HepG2 (cell line): ENCODE data around the gene CSKMT.

Experiments used
- CHCHD3 ChIP-seq: sonication (generic); formaldehyde crosslinking; IDR thresholded peaks from 2 replicates; pipeline ENCODE4 v1.8.0; 2022; ENCODE audit warnings: mild to moderate bottlenecking, missing genetic modification reagents, moderate library complexity
- GABPA ChIP-seq, 2 experiments: IDR thresholded peaks; 2 replicates each; pipeline ENCODE4 v1.6.1; 2011 to 2016; ENCODE audit warnings: low read depth in 2 of 2, low read length in 1 of 2, missing biosample characterization in 1 of 2, missing genetic modification characterization in 1 of 2
- HNRNPH1 ChIP-seq: fragments of 200-400 bp; formaldehyde crosslinking; optimal IDR thresholded peaks from 2 replicates; pipeline ENCODE3; 2017; ENCODE audit warnings: mild to moderate bottlenecking, low read depth, low read length
- SETDB1 ChIP-seq: sonication (generic); formaldehyde crosslinking; IDR thresholded peaks from 2 replicates; pipeline ENCODE4 v1.5.1; 2020; ENCODE audit warnings: missing genetic modification reagents, mild to moderate bottlenecking, borderline replicate concordance
- TEAD2 ChIP-seq: sonication (generic); formaldehyde crosslinking; IDR thresholded peaks from 2 replicates; pipeline ENCODE4 v1.9.0; 2021; ENCODE audit warnings: missing genetic modification reagents
- ZBTB21 ChIP-seq: sonication (generic); formaldehyde crosslinking; IDR thresholded peaks from 2 replicates; pipeline ENCODE4 v1.4.0; 2020; ENCODE audit warnings: missing genetic modification reagents
- ZSCAN29 ChIP-seq: sonication (generic); formaldehyde crosslinking; conservative IDR thresholded peaks from 2 replicates; pipeline ENCODE4 v1.4.0; 2020; ENCODE audit warnings: mild to moderate bottlenecking, missing genetic modification reagents
- TF ChIP-seq, protein P1 (sequence below): sonication (generic); formaldehyde crosslinking; IDR thresholded peaks from 2 replicates; pipeline ENCODE4 v1.4.0; 2020; ENCODE audit warnings: low read depth, missing genetic modification reagents
- TF ChIP-seq, protein P2 (sequence below): sonication (generic); formaldehyde crosslinking; IDR thresholded peaks from 2 replicates; pipeline ENCODE4 v1.5.0; 2020; ENCODE audit warnings: missing genetic modification reagents
- TF ChIP-seq, protein P3 (sequence below): sonication (generic); formaldehyde crosslinking; IDR thresholded peaks from 2 replicates; pipeline ENCODE4 v1.5.1; 2020; ENCODE audit warnings: mild to moderate bottlenecking, missing genetic modification reagents
- TF ChIP-seq, protein P4 (sequence below): sonication (generic); formaldehyde crosslinking; conservative IDR thresholded peaks from 2 replicates; pipeline ENCODE4 v1.4.0; 2020; ENCODE audit warnings: missing genetic modification reagents
- TF ChIP-seq, protein P5 (sequence below): sonication (generic); formaldehyde crosslinking; conservative IDR thresholded peaks from 2 replicates; pipeline ENCODE4 v1.4.0; 2020; ENCODE audit warnings: missing genetic modification reagents
- TF ChIP-seq, protein P6 (sequence below): sonication (generic); formaldehyde crosslinking; IDR thresholded peaks from 2 replicates; pipeline ENCODE4 v1.4.0; 2020; ENCODE audit warnings: missing genetic modification reagents
- TF ChIP-seq, protein P7 (sequence below): sonication (generic); formaldehyde crosslinking; conservative IDR thresholded peaks from 2 replicates; pipeline ENCODE4 v1.8.1; 2023; ENCODE audit warnings: missing genetic modification reagents

DNA sequence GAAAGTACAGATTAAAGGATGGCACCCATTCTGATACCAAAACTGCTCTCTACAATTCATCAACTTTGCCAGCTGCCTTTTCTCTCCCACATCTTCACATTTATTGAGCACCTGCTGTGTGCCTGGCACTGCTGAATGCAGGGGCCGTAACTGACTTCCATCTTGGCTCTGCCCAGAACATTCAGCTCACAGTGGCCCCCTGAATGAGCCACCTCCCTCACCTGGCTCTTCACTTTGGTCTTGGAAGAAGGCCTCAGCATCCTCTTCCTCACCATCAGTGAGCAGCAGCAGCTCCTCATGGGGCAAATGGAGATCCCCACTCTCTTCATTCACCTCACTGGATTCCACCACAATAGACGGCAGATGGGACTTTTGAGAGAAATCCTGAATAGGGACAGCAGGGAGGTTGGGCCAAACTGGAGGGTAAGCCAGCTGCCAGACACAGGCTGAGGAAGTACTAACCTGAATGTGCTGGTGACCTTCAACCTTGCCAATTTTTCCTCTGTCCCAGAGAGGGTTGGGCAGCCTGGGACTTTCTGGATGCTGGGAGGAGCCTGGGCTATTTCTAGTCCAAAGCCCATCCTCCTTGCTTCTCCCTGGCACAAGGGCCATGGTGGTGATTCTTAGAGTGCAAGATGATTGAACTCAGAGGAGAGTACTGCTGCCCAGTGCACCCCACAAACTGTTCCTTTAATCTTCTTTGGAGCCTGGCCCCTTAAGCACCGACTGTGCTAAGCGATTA is 4.5 kb downstream of the CSKMT start:
- TF ChIP-seq CHCHD3 (CRISPR knock-in tag): no peak
- TF ChIP-seq, protein P1, sequence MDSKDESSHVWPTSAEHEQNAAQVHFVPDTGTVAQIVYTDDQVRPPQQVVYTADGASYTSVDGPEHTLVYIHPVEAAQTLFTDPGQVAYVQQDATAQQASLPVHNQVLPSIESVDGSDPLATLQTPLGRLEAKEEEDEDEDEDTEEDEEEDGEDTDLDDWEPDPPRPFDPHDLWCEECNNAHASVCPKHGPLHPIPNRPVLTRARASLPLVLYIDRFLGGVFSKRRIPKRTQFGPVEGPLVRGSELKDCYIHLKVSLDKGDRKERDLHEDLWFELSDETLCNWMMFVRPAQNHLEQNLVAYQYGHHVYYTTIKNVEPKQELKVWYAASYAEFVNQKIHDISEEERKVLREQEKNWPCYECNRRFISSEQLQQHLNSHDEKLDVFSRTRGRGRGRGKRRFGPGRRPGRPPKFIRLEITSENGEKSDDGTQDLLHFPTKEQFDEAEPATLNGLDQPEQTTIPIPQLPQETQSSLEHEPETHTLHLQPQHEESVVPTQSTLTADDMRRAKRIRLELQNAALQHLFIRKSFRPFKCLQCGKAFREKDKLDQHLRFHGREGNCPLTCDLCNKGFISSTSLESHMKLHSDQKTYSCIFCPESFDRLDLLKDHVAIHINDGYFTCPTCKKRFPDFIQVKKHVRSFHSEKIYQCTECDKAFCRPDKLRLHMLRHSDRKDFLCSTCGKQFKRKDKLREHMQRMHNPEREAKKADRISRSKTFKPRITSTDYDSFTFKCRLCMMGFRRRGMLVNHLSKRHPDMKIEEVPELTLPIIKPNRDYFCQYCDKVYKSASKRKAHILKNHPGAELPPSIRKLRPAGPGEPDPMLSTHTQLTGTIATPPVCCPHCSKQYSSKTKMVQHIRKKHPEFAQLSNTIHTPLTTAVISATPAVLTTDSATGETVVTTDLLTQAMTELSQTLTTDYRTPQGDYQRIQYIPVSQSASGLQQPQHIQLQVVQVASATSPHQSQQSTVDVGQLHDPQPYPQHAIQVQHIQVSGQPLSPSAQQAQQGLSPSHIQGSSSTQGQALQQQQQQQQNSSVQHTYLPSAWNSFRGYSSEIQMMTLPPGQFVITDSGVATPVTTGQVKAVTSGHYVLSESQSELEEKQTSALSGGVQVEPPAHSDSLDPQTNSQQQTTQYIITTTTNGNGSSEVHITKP (CRISPR knock-in tag): no peak
- no peak for TF ChIP-seq TEAD2 (CRISPR knock-in tag)
- TF ChIP-seq, protein P2, sequence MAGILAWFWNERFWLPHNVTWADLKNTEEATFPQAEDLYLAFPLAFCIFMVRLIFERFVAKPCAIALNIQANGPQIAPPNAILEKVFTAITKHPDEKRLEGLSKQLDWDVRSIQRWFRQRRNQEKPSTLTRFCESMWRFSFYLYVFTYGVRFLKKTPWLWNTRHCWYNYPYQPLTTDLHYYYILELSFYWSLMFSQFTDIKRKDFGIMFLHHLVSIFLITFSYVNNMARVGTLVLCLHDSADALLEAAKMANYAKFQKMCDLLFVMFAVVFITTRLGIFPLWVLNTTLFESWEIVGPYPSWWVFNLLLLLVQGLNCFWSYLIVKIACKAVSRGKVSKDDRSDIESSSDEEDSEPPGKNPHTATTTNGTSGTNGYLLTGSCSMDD (CRISPR knock-in tag): no peak
- TF ChIP-seq, protein P3, sequence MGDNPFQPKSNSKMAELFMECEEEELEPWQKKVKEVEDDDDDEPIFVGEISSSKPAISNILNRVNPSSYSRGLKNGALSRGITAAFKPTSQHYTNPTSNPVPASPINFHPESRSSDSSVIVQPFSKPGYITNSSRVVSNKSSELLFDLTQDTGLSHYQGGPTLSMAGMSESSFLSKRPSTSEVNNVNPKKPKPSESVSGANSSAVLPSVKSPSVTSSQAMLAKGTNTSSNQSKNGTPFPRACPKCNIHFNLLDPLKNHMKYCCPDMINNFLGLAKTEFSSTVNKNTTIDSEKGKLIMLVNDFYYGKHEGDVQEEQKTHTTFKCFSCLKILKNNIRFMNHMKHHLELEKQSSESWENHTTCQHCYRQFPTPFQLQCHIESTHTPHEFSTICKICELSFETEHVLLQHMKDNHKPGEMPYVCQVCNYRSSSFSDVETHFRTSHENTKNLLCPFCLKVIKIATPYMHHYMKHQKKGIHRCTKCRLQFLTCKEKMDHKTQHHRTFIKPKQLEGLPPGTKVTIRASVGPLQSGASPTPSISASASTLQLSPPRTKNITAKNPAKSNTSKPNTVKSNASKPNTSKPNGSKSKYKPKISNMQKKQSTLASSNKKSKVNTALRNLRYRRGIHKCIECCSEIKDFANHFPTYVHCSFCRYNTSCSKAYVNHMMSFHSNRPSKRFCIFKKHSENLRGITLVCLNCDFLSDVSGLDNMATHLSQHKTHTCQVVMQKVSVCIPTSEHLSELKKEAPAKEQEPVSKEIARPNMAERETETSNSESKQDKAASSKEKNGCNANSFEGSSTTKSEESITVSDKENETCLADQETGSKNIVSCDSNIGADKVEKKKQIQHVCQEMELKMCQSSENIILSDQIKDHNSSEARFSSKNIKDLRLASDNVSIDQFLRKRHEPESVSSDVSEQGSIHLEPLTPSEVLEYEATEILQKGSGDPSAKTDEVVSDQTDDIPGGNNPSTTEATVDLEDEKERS (CRISPR knock-in tag): no peak
- TF ChIP-seq ZBTB21 (CRISPR knock-in tag): no peak
- TF ChIP-seq, protein P4, sequence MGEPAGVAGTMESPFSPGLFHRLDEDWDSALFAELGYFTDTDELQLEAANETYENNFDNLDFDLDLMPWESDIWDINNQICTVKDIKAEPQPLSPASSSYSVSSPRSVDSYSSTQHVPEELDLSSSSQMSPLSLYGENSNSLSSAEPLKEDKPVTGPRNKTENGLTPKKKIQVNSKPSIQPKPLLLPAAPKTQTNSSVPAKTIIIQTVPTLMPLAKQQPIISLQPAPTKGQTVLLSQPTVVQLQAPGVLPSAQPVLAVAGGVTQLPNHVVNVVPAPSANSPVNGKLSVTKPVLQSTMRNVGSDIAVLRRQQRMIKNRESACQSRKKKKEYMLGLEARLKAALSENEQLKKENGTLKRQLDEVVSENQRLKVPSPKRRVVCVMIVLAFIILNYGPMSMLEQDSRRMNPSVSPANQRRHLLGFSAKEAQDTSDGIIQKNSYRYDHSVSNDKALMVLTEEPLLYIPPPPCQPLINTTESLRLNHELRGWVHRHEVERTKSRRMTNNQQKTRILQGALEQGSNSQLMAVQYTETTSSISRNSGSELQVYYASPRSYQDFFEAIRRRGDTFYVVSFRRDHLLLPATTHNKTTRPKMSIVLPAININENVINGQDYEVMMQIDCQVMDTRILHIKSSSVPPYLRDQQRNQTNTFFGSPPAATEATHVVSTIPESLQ: no peak
- TF ChIP-seq, protein P5, sequence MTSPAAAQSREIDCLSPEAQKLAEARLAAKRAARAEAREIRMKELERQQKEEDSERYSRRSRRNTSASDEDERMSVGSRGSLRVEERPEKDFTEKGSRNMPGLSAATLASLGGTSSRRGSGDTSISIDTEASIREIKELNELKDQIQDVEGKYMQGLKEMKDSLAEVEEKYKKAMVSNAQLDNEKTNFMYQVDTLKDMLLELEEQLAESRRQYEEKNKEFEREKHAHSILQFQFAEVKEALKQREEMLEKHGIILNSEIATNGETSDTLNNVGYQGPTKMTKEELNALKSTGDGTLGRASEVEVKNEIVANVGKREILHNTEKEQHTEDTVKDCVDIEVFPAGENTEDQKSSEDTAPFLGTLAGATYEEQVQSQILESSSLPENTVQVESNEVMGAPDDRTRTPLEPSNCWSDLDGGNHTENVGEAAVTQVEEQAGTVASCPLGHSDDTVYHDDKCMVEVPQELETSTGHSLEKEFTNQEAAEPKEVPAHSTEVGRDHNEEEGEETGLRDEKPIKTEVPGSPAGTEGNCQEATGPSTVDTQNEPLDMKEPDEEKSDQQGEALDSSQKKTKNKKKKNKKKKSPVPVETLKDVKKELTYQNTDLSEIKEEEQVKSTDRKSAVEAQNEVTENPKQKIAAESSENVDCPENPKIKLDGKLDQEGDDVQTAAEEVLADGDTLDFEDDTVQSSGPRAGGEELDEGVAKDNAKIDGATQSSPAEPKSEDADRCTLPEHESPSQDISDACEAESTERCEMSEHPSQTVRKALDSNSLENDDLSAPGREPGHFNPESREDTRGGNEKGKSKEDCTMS (CRISPR knock-in tag): no peak
- TF ChIP-seq, protein P6, sequence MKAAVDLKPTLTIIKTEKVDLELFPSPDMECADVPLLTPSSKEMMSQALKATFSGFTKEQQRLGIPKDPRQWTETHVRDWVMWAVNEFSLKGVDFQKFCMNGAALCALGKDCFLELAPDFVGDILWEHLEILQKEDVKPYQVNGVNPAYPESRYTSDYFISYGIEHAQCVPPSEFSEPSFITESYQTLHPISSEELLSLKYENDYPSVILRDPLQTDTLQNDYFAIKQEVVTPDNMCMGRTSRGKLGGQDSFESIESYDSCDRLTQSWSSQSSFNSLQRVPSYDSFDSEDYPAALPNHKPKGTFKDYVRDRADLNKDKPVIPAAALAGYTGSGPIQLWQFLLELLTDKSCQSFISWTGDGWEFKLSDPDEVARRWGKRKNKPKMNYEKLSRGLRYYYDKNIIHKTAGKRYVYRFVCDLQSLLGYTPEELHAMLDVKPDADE (CRISPR knock-in tag): no peak
- no peak for TF ChIP-seq ZSCAN29 (CRISPR knock-in tag)
- TF ChIP-seq, protein P7, sequence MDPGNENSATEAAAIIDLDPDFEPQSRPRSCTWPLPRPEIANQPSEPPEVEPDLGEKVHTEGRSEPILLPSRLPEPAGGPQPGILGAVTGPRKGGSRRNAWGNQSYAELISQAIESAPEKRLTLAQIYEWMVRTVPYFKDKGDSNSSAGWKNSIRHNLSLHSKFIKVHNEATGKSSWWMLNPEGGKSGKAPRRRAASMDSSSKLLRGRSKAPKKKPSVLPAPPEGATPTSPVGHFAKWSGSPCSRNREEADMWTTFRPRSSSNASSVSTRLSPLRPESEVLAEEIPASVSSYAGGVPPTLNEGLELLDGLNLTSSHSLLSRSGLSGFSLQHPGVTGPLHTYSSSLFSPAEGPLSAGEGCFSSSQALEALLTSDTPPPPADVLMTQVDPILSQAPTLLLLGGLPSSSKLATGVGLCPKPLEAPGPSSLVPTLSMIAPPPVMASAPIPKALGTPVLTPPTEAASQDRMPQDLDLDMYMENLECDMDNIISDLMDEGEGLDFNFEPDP (CRISPR knock-in tag): no peak
- no peak for TF ChIP-seq HNRNPH1
- TF ChIP-seq SETDB1 (CRISPR knock-in tag): no peak
- no peak for TF ChIP-seq GABPA (IDR thresholded peaks at IDR 0.05; ENCODE audit: low read depth, low read length)
- TF ChIP-seq GABPA (CRISPR knock-in tag; IDR thresholded peaks at IDR 0.05; ENCODE audit: low read depth): no peak
